Transverse colon (tissue), 4 donors: Measurements from ENCODE around the gene HSPG2.

Source experiments
- CTCF ChIP-seq, 5 experiments: fragments of 200-600 bp in 3 of 5; fragments of 450-650 bp in 2 of 5; sonication (generic) in 3 of 5; IDR thresholded peaks; 1 replicate in 2 of 5; 2 replicates in 3 of 5; pipeline ENCODE4 v1.5.1; 2016 to 2017; ENCODE audit warnings: antibody characterized with exemption in 5 of 5, inconsistent platforms in 3 of 5, mild to moderate bottlenecking in 2 of 5, moderate library complexity in 1 of 5
- POLR2A ChIP-seq: fragments of 450-650 bp; IDR thresholded peaks from one replicate; pipeline ENCODE4 v1.6.1; 2016; ENCODE audit warnings: antibody characterized with exemption, mild to moderate bottlenecking, moderate library complexity
- POLR2AphosphoS5 ChIP-seq, 3 donors: sonication (generic); formaldehyde crosslinking; IDR thresholded peaks; one replicate each; pipeline ENCODE4 v1.6.1; 2016; ENCODE audit warnings: antibody characterized with exemption in 3 of 3

DNA sequence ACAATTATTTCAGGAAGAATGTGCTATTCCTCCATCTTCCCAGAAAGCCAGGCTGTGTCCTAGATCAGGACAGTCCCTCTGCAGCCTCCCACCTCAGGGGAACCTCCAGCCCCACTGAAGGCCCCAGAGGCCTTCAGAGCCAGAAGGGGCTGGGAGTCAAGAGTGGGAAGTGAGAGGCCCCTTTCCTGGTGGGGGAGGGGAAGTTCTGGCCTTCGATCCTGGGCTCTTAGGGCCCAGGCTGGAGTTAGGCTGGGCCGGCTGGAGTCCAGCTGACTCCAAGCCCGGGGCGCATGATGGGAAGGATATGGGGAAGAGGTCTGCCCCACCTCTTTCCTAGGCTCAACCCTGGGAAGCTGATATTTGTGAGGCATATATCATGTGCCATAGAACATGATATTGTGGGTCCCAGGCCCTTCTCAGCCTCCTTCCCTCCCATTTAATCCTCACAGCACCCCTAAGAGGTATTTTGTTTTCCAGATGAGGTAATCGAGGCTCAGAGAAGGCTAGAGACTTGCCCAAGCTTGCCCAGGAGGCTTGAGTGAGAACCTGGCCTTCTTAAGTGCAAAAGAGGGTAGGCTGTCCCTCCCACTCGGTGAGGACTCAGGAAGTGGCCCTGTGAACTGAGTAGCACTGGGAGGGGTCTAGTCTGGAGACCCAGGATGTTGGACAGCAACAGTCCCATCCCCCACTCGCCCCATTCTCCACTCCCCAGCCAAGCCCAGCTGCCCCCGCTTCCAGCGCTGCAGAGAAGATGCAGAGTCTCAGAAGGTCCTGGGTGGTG is 18.6 kb upstream of the HSPG2 start:
- TF ChIP-seq POLR2AphosphoS5 (IDR thresholded peaks at IDR 0.05): no peak
- TF ChIP-seq POLR2A: no peak
- TF ChIP-seq CTCF (IDR thresholded peaks at IDR 0.05): no peak
